RKO (cell line): ENCODE results near the gene ZFP2.

ENCODE experiments used
- DNase-seq: peaks from one replicate; pipeline ENCODE4 v3.0.0-alpha.2; 2016; ENCODE audit warnings: low spot score

The ZFP2 gene

DNA sequence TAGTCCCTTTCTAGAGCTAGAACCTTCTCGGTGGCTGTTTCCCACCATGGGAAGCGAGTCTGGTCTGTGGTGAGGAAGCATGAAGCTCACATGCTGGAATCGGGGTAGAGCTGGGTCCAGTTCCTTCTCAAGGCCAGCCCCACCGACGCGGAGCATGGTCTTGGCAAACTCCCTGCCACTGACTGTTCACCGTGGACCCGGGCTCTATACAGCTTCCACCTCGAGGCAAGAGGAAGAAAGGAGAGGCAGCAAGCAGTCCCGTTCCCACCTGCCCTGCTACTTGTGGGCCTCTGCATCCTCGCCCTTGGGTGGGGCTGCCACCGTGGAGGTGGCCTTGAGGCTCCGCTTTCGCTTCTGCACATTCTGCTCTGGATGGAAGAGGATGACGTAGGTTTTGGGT lies 85.7 kb downstream of the ZFP2 start:
- no peak for DNase-seq
